Left lung (tissue), 10 donors: Measurements from ENCODE around the gene AMH. TPM values are rescaled to one million over a fixed set of nuclear protein-coding genes. Genes with fewer than 3 reads are reported as not detected.

ENCODE experiments used
- ATAC-seq: fragments of 200-7000 bp; cut with Tn5 transposase; one replicate; pipeline ENCODE4 v1.9.1; 2020; ENCODE audit warnings: moderate library complexity
- DNase-seq, 4 donors: peaks; one replicate each; pipeline ENCODE4 v3.0.0-alpha.2; 2013 to 2020
- H3K27ac ChIP-seq, 2 donors: fragments of 200-600 bp; sonication (generic) in 1 of 2; one replicate each; pipeline versions ENCODE4 v1.5.0 to v1.8.0; 2020 to 2021
- H3K27me3 ChIP-seq, 2 donors: fragments of 200-600 bp; sonication (generic) in 1 of 2; one replicate each; pipeline versions ENCODE4 v1.5.0 to v1.8.0; 2020 to 2021
- H3K36me3 ChIP-seq, 2 donors: fragments of 200-600 bp; sonication (generic) in 1 of 2; one replicate each; pipeline versions ENCODE4 v1.5.0 to v1.8.0; 2020 to 2021
- H3K4me1 ChIP-seq, 2 donors: fragments of 200-600 bp; one replicate each; pipeline ENCODE4 v1.8.0; 2021
- H3K4me3 ChIP-seq, 2 donors: fragments of 200-600 bp; sonication (generic) in 1 of 2; one replicate each; pipeline versions ENCODE4 v1.5.0 to v1.8.0; 2020 to 2021; ENCODE audit warnings: mild to moderate bottlenecking in 1 of 2
- H3K9me3 ChIP-seq, 2 donors: fragments of 200-600 bp; sonication (generic) in 1 of 2; one replicate each; pipeline versions ENCODE4 v1.5.0 to v1.8.0; 2020 to 2021
- CTCF ChIP-seq, 2 donors: fragments of 200-600 bp; sonication (generic) in 1 of 2; IDR thresholded peaks; one replicate each; pipeline versions ENCODE4 v1.5.0 to v1.8.0; 2021; ENCODE audit warnings: antibody characterized with exemption in 2 of 2
- intact Hi-C, 2 donors: fragments of 100-400 bp; cut with DNase I; formaldehyde crosslinking; loops; one replicate each; pipeline versions ENCODE4 v1.11.2 to v1.14.2; 2022
- polyA plus RNA-seq, 6 donors: library from polyadenylated mRNA; unstranded; fragments of 120-200 nt; gene quantifications; one replicate each; pipeline ENCODE4 v1.2.1, GENCODE V29; 2013; ENCODE audit not compliant: insufficient read length in 6 of 6
- total RNA-seq, 2 donors: library from RNA; stranded (reverse); fragmentation: NEBNext Ultra II Directional; extraction: Animal tissue kit (Norgen Biotek cat#: 25700); gene quantifications; one replicate each; pipeline ENCODE4 v1.2.1, GENCODE V29; 2021
- donor health status: DM: no; HTN: yes; CAD: no.
- donor health status: DM: no; HTN: no; CAD: no.

AMH gene
- total and polyA plus RNA-seq, 8 donors: 0.13 to 3.7 (median 1.2) TPM

- H3K4me1 ChIP-seq: peaks cover 0 to 5% of the 10 kb centered on the region in 2 donors
- intact Hi-C loops: no loop called here
- TF ChIP-seq CTCF (IDR thresholded peaks at IDR 0.05): no peak
- ATAC-seq (no peak), DNase-seq (no peak)
- no peaks in the 10 kb centered on the region for H3K9me3 ChIP-seq
- no peak overlapping the region for H3K4me3 ChIP-seq
- H3K36me3 ChIP-seq: peaks cover 0 to 100% of the 10 kb centered on the region in 2 donors
- no peaks in the 10 kb centered on the region for H3K27me3 ChIP-seq
- H3K27ac ChIP-seq: no peak overlapping the region
Observed at GRCh38 chr19:2215281-2215751, 33.8 kb upstream of the AMH start.

GRCh38 chr19:2216361-2217225, 32.5 kb upstream of the AMH start:
- Histone ChIP-seq H3K4me3 (no peak overlapping the region), H3K9me3 (no peaks in the 10 kb centered on the region), H3K4me1 (peaks cover 0 to 5% of the 10 kb centered on the region in 2 donors), H3K27me3 (no peaks in the 10 kb centered on the region), H3K36me3 (peaks cover 0 to 100% of the 10 kb centered on the region in 2 donors), H3K27ac (no peak overlapping the region)
- no peak for ATAC-seq
- intact Hi-C loops: no loop called here
- TF ChIP-seq CTCF (IDR thresholded peaks at IDR 0.05): no peak
- no peak for DNase-seq

GRCh38 chr19:2217591-2217990, 31.5 kb upstream of the AMH start:
- no peak overlapping the region for H3K27ac ChIP-seq

GRCh38 chr19:2219726-2220125, 29.4 kb upstream of the AMH start:
- Histone ChIP-seq H3K9me3 (no peaks in the 10 kb centered on the region), H3K4me3 (no peak overlapping the region), H3K27me3 (no peaks in the 10 kb centered on the region), H3K36me3 (peaks cover 0 to 100% of the 10 kb centered on the region in 2 donors), H3K4me1 (no peaks in the 10 kb centered on the region), H3K27ac (no peak overlapping the region)
- DNase-seq (no peak), ATAC-seq (no peak)
- intact Hi-C loops: no loop called here
- TF ChIP-seq CTCF (IDR thresholded peaks at IDR 0.05): no peak

More at GRCh38 chr19:2217591-2217990, 31.5 kb upstream of the AMH start:
- DNase-seq: no peak
- Histone ChIP-seq H3K4me3 (no peak overlapping the region), H3K36me3 (peaks cover 0 to 100% of the 10 kb centered on the region in 2 donors), H3K9me3 (no peaks in the 10 kb centered on the region), H3K4me1 (peaks cover 0 to 5% of the 10 kb centered on the region in 2 donors), H3K27me3 (no peaks in the 10 kb centered on the region)
- no peak for ATAC-seq
- no peak for TF ChIP-seq CTCF (IDR thresholded peaks at IDR 0.05)
- intact Hi-C loops: no loop called here

GRCh38 chr19:2221250-2221831, 27.8 kb upstream of the AMH start:
- H3K4me1 ChIP-seq: no peaks in the 10 kb centered on the region
- intact Hi-C loops: no loop called here
- no peaks in the 10 kb centered on the region for H3K9me3 ChIP-seq
- no peak overlapping the region for H3K27ac ChIP-seq
- peaks cover 0 to 100% of the 10 kb centered on the region in 2 donors for H3K36me3 ChIP-seq
- DNase-seq (no peak), ATAC-seq (no peak)
- no peaks in the 10 kb centered on the region for H3K27me3 ChIP-seq
- H3K4me3 ChIP-seq: no peak overlapping the region
- TF ChIP-seq CTCF (IDR thresholded peaks at IDR 0.05): no peak
